GM23338 (cell line): Measurements from ENCODE around the gene MATN3. TPM values are rescaled to one million over a fixed set of nuclear protein-coding genes. Genes with fewer than 3 reads are reported as not detected.

ENCODE experiments used
- ATAC-seq: fragments of 200-7000 bp; cut with Tn5 transposase; 3 replicates; pipeline ENCODE4 v1.9.1; 2020
- DNase-seq: peaks from one replicate; pipeline ENCODE4 v3.0.0-alpha.2; 2015; ENCODE audit warnings: low spot score
- H2AFZ ChIP-seq: fragments of 200-600 bp; sonication (generic); 2 replicates; pipeline ENCODE4 v1.8.0; 2016; ENCODE audit warnings: antibody characterized with exemption, mild to moderate bottlenecking, moderate library complexity
- H3F3A ChIP-seq: fragments of 200-600 bp; sonication (generic); replicated peaks from 2 replicates; pipeline ENCODE4 v1.8.0; 2017; ENCODE audit warnings: antibody characterized with exemption, mixed run types, low read depth
- H3K27ac ChIP-seq: fragments of 200-600 bp; sonication (generic); 2 replicates; pipeline ENCODE4 v1.6.1; 2016; ENCODE audit warnings: low read depth
- H3K27me3 ChIP-seq: fragments of 200-600 bp; sonication (generic); 2 replicates; pipeline ENCODE4 v1.8.0; 2016; ENCODE audit warnings: mild to moderate bottlenecking, mixed run types, moderate library complexity; ENCODE audit not compliant: insufficient read depth
- H3K36me3 ChIP-seq: fragments of 200-600 bp; sonication (generic); 2 replicates; pipeline ENCODE4 v1.8.0; 2016; ENCODE audit warnings: mild to moderate bottlenecking; ENCODE audit not compliant: insufficient read depth
- H3K4me1 ChIP-seq: fragments of 200-600 bp; sonication (generic); 2 replicates; pipeline ENCODE4 v1.8.0; 2016; ENCODE audit warnings: mild to moderate bottlenecking, moderate library complexity; ENCODE audit not compliant: insufficient read depth
- H3K4me2 ChIP-seq: fragments of 200-600 bp; sonication (generic); 2 replicates; pipeline ENCODE4 v1.7.1; 2017; ENCODE audit warnings: mixed run types
- H3K4me3 ChIP-seq: fragments of 200-600 bp; sonication (generic); 2 replicates; pipeline ENCODE4 v1.6.1; 2016; ENCODE audit warnings: mixed run types
- H3K79me2 ChIP-seq: fragments of 200-600 bp; sonication (generic); replicated peaks from 2 replicates; pipeline ENCODE4 v1.8.0; 2017; ENCODE audit warnings: mild to moderate bottlenecking; ENCODE audit not compliant: insufficient read depth
- H3K9me2 ChIP-seq: fragments of 200-600 bp; sonication (generic); 2 replicates; pipeline ENCODE4 v1.8.0; 2017; ENCODE audit not compliant: insufficient read depth
- H4K20me1 ChIP-seq: fragments of 200-600 bp; sonication (generic); replicated peaks from 2 replicates; pipeline ENCODE4 v1.8.0; 2017; ENCODE audit warnings: mild to moderate bottlenecking; ENCODE audit not compliant: insufficient read depth
- H3K27ac Mint-ChIP-seq: 2 replicates; pipeline ENCODE4 v1.8.0; 2020; ENCODE audit warnings: inconsistent platforms, mild to moderate bottlenecking, moderate library complexity, mixed read lengths
- H3K27me3 Mint-ChIP-seq: 3 replicates; pipeline ENCODE4 v1.8.0; 2022; ENCODE audit warnings: low read depth, mild to moderate bottlenecking, moderate library complexity, mixed read lengths, inconsistent platforms; ENCODE audit not compliant: insufficient read depth, poor library complexity
- H3K36me3 Mint-ChIP-seq: 3 replicates; pipeline ENCODE4 v1.8.0; 2021; ENCODE audit warnings: low read depth, mild to moderate bottlenecking, inconsistent platforms, moderate library complexity, mixed read lengths
- H3K4me1 Mint-ChIP-seq: 3 replicates; pipeline ENCODE4 v1.8.0; 2020; ENCODE audit warnings: mild to moderate bottlenecking, inconsistent platforms, mixed read lengths
- H3K4me3 Mint-ChIP-seq: 3 replicates; pipeline ENCODE4 v1.8.0; 2021; ENCODE audit warnings: moderate library complexity, mild to moderate bottlenecking, inconsistent platforms, mixed read lengths
- H3K9me3 Mint-ChIP-seq: 3 replicates; pipeline ENCODE4 v1.8.0; 2020; ENCODE audit warnings: moderate library complexity, mild to moderate bottlenecking, inconsistent platforms, mixed read lengths
- CREB1 ChIP-seq: fragments of 250-450 bp; sonication (Bioruptor Pico); IDR thresholded peaks from 2 replicates; pipeline ENCODE4 v1.5.0; 2020; ENCODE audit warnings: low read depth, mild to moderate bottlenecking, moderate library complexity
- ETS1 ChIP-seq: IDR thresholded peaks from 2 replicates; pipeline ENCODE4 v1.6.1; 2016; ENCODE audit warnings: antibody characterized with exemption
- EZH2 ChIP-seq: fragments of 200-600 bp; sonication (generic); IDR thresholded peaks from one replicate; pipeline ENCODE4 v1.8.0; 2017; ENCODE audit warnings: antibody characterized with exemption, mild to moderate bottlenecking, low read depth; ENCODE audit not compliant: unreplicated experiment
- EZH2phosphoT487 ChIP-seq: fragments of 200-600 bp; sonication (generic); IDR thresholded peaks from one replicate; pipeline ENCODE4 v1.8.1; 2018; ENCODE audit warnings: antibody characterized with exemption; ENCODE audit not compliant: unreplicated experiment
- JUNB ChIP-seq: IDR thresholded peaks from one replicate; pipeline ENCODE4 v1.6.1; 2016; ENCODE audit warnings: antibody characterized with exemption; ENCODE audit not compliant: unreplicated experiment
- NANOG ChIP-seq: IDR thresholded peaks from 2 replicates; pipeline ENCODE4 v1.6.1; 2016; ENCODE audit warnings: antibody characterized with exemption, borderline replicate concordance
- REST ChIP-seq: IDR thresholded peaks from one replicate; pipeline ENCODE4 v1.6.1; 2018; ENCODE audit warnings: antibody characterized with exemption; ENCODE audit not compliant: unreplicated experiment
- ZNF114 ChIP-seq: fragments of 250-450 bp; sonication (Bioruptor Pico); IDR thresholded peaks from 2 replicates; pipeline ENCODE4 v1.5.0; 2020; ENCODE audit warnings: mild to moderate bottlenecking, moderate library complexity
- ZNF462 ChIP-seq: fragments of 250-450 bp; sonication (Bioruptor Pico); IDR thresholded peaks from 2 replicates; pipeline ENCODE4 v1.5.0; 2020; ENCODE audit warnings: mild to moderate bottlenecking, moderate library complexity
- polyA plus RNA-seq: library from polyadenylated mRNA; unstranded; fragments of >200 nt; fragmentation: Nextera tagmentation; extraction: Ambion mirVana; gene quantifications from 2 replicates; pipeline ENCODE4 v1.2.1, GENCODE V29; 2016
- total RNA-seq: library from RNA; depleted of rRNA; stranded (reverse); fragments of >200 nt; shearing (Covaris generic); gene quantifications from 2 replicates; pipeline ENCODE4 v1.2.3, GENCODE V29; 2014

MATN3 gene
- total and polyA plus RNA-seq, 2 experiments from 2014 or later = 4.6 to 6.4 TPM

GRCh38 chr2:20052229-20052851 lies 39.9 kb upstream of the MATN3 start:
- H3K27ac ChIP-seq = peak overlapping the region; percentile 53; the same call in 1 of the 2 replicates
- peaks cover 5% of the 10 kb centered on the region for H3K27me3 Mint-ChIP-seq
- TF ChIP-seq EZH2phosphoT487 = no peak
- TF ChIP-seq NANOG = no peak
- no peak for TF ChIP-seq JUNB
- no peak for TF ChIP-seq ZNF114 (CRISPR knock-in tag)
- no peak for TF ChIP-seq REST
- TF ChIP-seq ZNF462 (CRISPR knock-in tag) = no peak
- no peak for TF ChIP-seq ETS1
- no peak for TF ChIP-seq CREB1
- no peak for TF ChIP-seq EZH2
- H3K9me3 Mint-ChIP-seq = no peaks in the 10 kb centered on the region
- ATAC-seq = no peak
- no peaks in the 10 kb centered on the region for H3K27me3 ChIP-seq
- H3K4me3 ChIP-seq = peak overlapping the region; percentile 82
- H3K9me2 ChIP-seq = no peaks in the 10 kb centered on the region
- H3K36me3 Mint-ChIP-seq = no peaks in the 10 kb centered on the region
- no peak overlapping the region for H3K4me3 Mint-ChIP-seq
- H3F3A ChIP-seq = no peaks in the 10 kb centered on the region
- peak overlapping the region; percentile 11; the same call in 1 of the 2 replicates for H2AFZ ChIP-seq
- peaks cover 14% of the 10 kb centered on the region for H3K4me1 ChIP-seq
- H3K4me1 Mint-ChIP-seq = peaks cover 16% of the 10 kb centered on the region
- H3K36me3 ChIP-seq = no peaks in the 10 kb centered on the region
- H3K79me2 ChIP-seq = peaks cover 37% of the 10 kb centered on the region
- DNase-seq = peak; percentile 15
- peak overlapping the region; percentile 81 for H3K4me2 ChIP-seq
- no peak overlapping the region for H3K27ac Mint-ChIP-seq
- no peaks in the 10 kb centered on the region; the same call in 1 of the 2 replicates for H4K20me1 ChIP-seq
